Uterus (tissue), 4 donors: ENCODE results near the gene CFDP1. TPM values are rescaled to one million over a fixed set of nuclear protein-coding genes. Genes with fewer than 3 reads are reported as not detected.

Source experiments
- DNase-seq, 2 donors: peaks; one replicate each; pipeline ENCODE4 v3.0.0-alpha.2; 2019 to 2020
- H3K27ac ChIP-seq, 2 donors: fragments of 200-600 bp; sonication (generic); 1 replicate in 1 of 2; 2 replicates in 1 of 2; pipeline ENCODE4 v1.5.1; 2016 to 2018
- H3K27me3 ChIP-seq, 2 donors: fragments of 200-600 bp; sonication (generic); one replicate each; pipeline ENCODE4 v1.5.1; 2018 to 2019; ENCODE audit warnings: control low read depth in 1 of 2
- H3K36me3 ChIP-seq, 2 donors: fragments of 200-600 bp; sonication (generic); one replicate each; pipeline ENCODE4 v1.5.1; 2019; ENCODE audit warnings: control low read depth in 1 of 2
- H3K4me1 ChIP-seq, 2 donors: fragments of 200-600 bp; sonication (generic); one replicate each; pipeline ENCODE4 v1.5.1; 2018 to 2019; ENCODE audit warnings: control low read depth in 1 of 2
- H3K4me3 ChIP-seq, 2 donors: fragments of 200-600 bp; sonication (generic); 1 replicate in 1 of 2; 2 replicates in 1 of 2; pipeline ENCODE4 v1.5.1; 2018 to 2019; ENCODE audit warnings: mild to moderate bottlenecking in 1 of 2
- H3K9me3 ChIP-seq, 2 donors: fragments of 200-600 bp; sonication (generic); one replicate each; pipeline ENCODE4 v1.5.1; 2019; ENCODE audit warnings: control low read depth in 1 of 2
- CTCF ChIP-seq, 4 experiments: fragments of 200-600 bp in 2 of 4; fragments of 450-650 bp in 2 of 4; sonication (generic) in 2 of 4; IDR thresholded peaks; one replicate each; pipeline ENCODE4 v1.5.1; 2016 to 2019; ENCODE audit warnings: antibody characterized with exemption in 4 of 4, mild to moderate bottlenecking in 2 of 4, moderate library complexity in 1 of 4
- POLR2A ChIP-seq, 2 donors: fragments of 450-650 bp; IDR thresholded peaks; one replicate each; pipeline ENCODE4 v1.6.1; 2016; ENCODE audit warnings: antibody characterized with exemption in 2 of 2, mild to moderate bottlenecking in 1 of 2, moderate library complexity in 1 of 2
- intact Hi-C: fragments of 100-400 bp; cut with DNase I; formaldehyde crosslinking; loops from one replicate; pipeline ENCODE4 v1.15.1; 2023; ENCODE audit warnings: low total_unique reads
- small RNA-seq: library from RNA; depleted of rRNA; stranded (forward); fragments of <200 nt; gene quantifications from one replicate; pipeline ENCODE3, GENCODE V24; 2016
- total RNA-seq, 4 donors: library from RNA; depleted of rRNA in 3 of 4; stranded (reverse); fragments of >200 nt in 3 of 4; gene quantifications; one replicate each; pipeline versions ENCODE4 v1.1.0 to v1.2.4, GENCODE V29; 2014 to 2023
- donor health status: DM: yes; HTN: yes; CAD: no.

The CFDP1 gene
- total RNA-seq, 4 donors from 2014 or later, result 22.3 to 90.8 (median 73.4) TPM

GRCh38 chr16:75246504-75247205, 186.6 kb downstream of the CFDP1 start:
- H3K4me1 ChIP-seq, result peaks cover 14 to 68% of the 10 kb centered on the region in 2 donors
- no peak for DNase-seq
- H3K27me3 ChIP-seq, result no peaks in the 10 kb centered on the region
- H3K9me3 ChIP-seq, result no peaks in the 10 kb centered on the region
- intact Hi-C loops, result no loop called here
- H3K27ac ChIP-seq, result peak overlapping the region; percentile 97
- H3K36me3 ChIP-seq, result no peaks in the 10 kb centered on the region
- TF ChIP-seq POLR2A (IDR thresholded peaks at IDR 0.05) (no peak), CTCF (IDR thresholded peaks at IDR 0.05) (no peak)
- no peak overlapping the region for H3K4me3 ChIP-seq

- Histone ChIP-seq H3K27me3 (no peaks in the 10 kb centered on the region), H3K27ac (peak overlapping the region; percentile 97), H3K4me1 (peaks cover 13 to 64% of the 10 kb centered on the region in 2 donors), H3K36me3 (no peaks in the 10 kb centered on the region), H3K4me3 (peak overlapping the region in 1 of 2 donors; percentile 3), H3K9me3 (no peaks in the 10 kb centered on the region)
- intact Hi-C loops, result no loop called here
- peak; percentile 80 for DNase-seq
- TF ChIP-seq POLR2A (IDR thresholded peaks at IDR 0.05), result peak in 1 of 2 donors; percentile 45
- no peak for TF ChIP-seq CTCF (IDR thresholded peaks at IDR 0.05)
These were observed 188.2 kb downstream of the CFDP1 start for GRCh38 chr16:75244844-75245758.

- Histone ChIP-seq H3K27ac (peak overlapping the region; percentile 97), H3K36me3 (no peaks in the 10 kb centered on the region), H3K4me1 (peaks cover 9 to 60% of the 10 kb centered on the region in 2 donors), H3K9me3 (no peaks in the 10 kb centered on the region), H3K27me3 (no peaks in the 10 kb centered on the region), H3K4me3 (no peak overlapping the region)
- intact Hi-C loops, result no loop called here
- peak; percentile 66 to 75 for DNase-seq
- TF ChIP-seq CTCF (IDR thresholded peaks at IDR 0.05) (no peak), POLR2A (IDR thresholded peaks at IDR 0.05) (no peak)
These were observed 189.0 kb downstream of the CFDP1 start for GRCh38 chr16:75244225-75244809.

Small RNAs within 50 kb of the gene (small RNA-seq; reads per million reads assigned to genes)
- gene RF00598, result not detected
- gene RNU6-758P, result not detected

Other genes with a start within 250 kb of the CFDP1 start
- not detected for gene CTRB2, start 226.3 kb downstream of the CFDP1 start, total RNA-seq
- gene CTRB1, start 214.5 kb downstream of the CFDP1 start, total RNA-seq, result not detected
- gene BCAR1, start 181.9 kb downstream of the CFDP1 start, total RNA-seq, result 100 to 1,000 TPM in 1 of 4 donors, 10 to 100 TPM in 3; 42.8 to 104 (median 47.2) TPM
- gene TMEM170A, start 31.2 kb upstream of the CFDP1 start, total RNA-seq, result 10 to 100 TPM in 3 of 4 donors, 1 to 10 TPM in 1; 10.0 to 69.5 (median 21.4) TPM
- 1 to 10 TPM in 1 of 4 donors, under 1 TPM in 1, not detected in 2; 0.52 to 4.4 TPM for gene CHST6, start 61.9 kb upstream of the CFDP1 start, total RNA-seq
- 1 to 10 TPM in 2 of 4 donors, not detected in 2; 1.0 to 2.0 TPM for gene CHST5, start 102.6 kb upstream of the CFDP1 start, total RNA-seq
- gene TMEM231, start 122.7 kb upstream of the CFDP1 start, total RNA-seq, result 10 to 100 TPM in 3 of 4 donors, 1 to 10 TPM in 1; 5.1 to 21.8 (median 15.2) TPM
- 10 to 100 TPM; 19.0 to 95.9 (median 79.5) TPM for gene GABARAPL2, start 132.9 kb upstream of the CFDP1 start, total RNA-seq
- 10 to 100 TPM; 21.8 to 72.2 (median 46.5) TPM for gene ADAT1, start 189.8 kb upstream of the CFDP1 start, total RNA-seq
- gene KARS1, start 214.2 kb upstream of the CFDP1 start, total RNA-seq, result 100 to 1,000 TPM in 1 of 4 donors, 10 to 100 TPM in 3; 51.8 to 101 (median 87.1) TPM
- gene TERF2IP, start 214.3 kb upstream of the CFDP1 start, total RNA-seq, result 10 to 100 TPM; 29.5 to 74.5 (median 50.0) TPM
- gene CPHXL2, start 243.5 kb upstream of the CFDP1 start, total RNA-seq, result not detected